ENCODE results near the gene KBTBD12. TPM values are rescaled to one million over a fixed set of nuclear protein-coding genes. Genes with fewer than 3 reads are reported as not detected.
A peak's percentile ranks its signal among the peaks of the same experiment; 100 is the strongest.
"Not testable (repeated sequence)": the region's sequence is repeated elsewhere in the genome, so short reads cannot be mapped to it uniquely, and the experiment has no call there.

Gene KBTBD12
- total RNA-seq (2014; rRNA removed; shearing (Covaris generic)) = not detected in 2 replicates

GRCh38 chr3:127915115-127915936 lies at the start of gene KBTBD12:
Gene KBTBD12 (plus strand): TSS chr3:127915232. CDS start chr3:127923062, 7,830 bp downstream.
- DNase-seq (ENCODE audit: low read depth) = no peak

GRCh38 chr3:127865941-127866340 lies 49.1 kb upstream of the KBTBD12 start:
- peak; percentile 58 for DNase-seq (ENCODE audit: low read depth)

GRCh38 chr3:127867412-127867811 lies 47.6 kb upstream of the KBTBD12 start:
- DNase-seq (ENCODE audit: low read depth) = no peak

- DNase-seq (ENCODE audit: low read depth) = no peak
Measured at GRCh38 chr3:127867986-127868385, 47.0 kb upstream of the KBTBD12 start.

GRCh38 chr3:127870156-127870555 lies 44.9 kb upstream of the KBTBD12 start:
- no peak for DNase-seq (ENCODE audit: low read depth)

- not testable (repeated sequence) for DNase-seq (ENCODE audit: low read depth)
Measured at GRCh38 chr3:127874097-127874496, 40.9 kb upstream of the KBTBD12 start.

GRCh38 chr3:127881586-127881985 lies 33.4 kb upstream of the KBTBD12 start:
- DNase-seq (ENCODE audit: low read depth) = no peak

GRCh38 chr3:127884041-127884440 lies 31.0 kb upstream of the KBTBD12 start:
- no peak for DNase-seq (ENCODE audit: low read depth)

GRCh38 chr3:127886231-127886955 lies 28.6 kb upstream of the KBTBD12 start:
- no peak for DNase-seq (ENCODE audit: low read depth)

GRCh38 chr3:127886956-127887231 lies 28.1 kb upstream of the KBTBD12 start:
- no peak for DNase-seq (ENCODE audit: low read depth)

- DNase-seq (ENCODE audit: low read depth) = peak; percentile 48
Measured at GRCh38 chr3:127887321-127887720, 27.7 kb upstream of the KBTBD12 start.

- DNase-seq (ENCODE audit: low read depth) = no peak
Measured at GRCh38 chr3:127888156-127888555, 26.9 kb upstream of the KBTBD12 start.

- no peak for DNase-seq (ENCODE audit: low read depth)
Measured at GRCh38 chr3:127888564-127889107, 26.4 kb upstream of the KBTBD12 start.

- no peak for DNase-seq (ENCODE audit: low read depth)
Measured at GRCh38 chr3:127889461-127889863, 25.6 kb upstream of the KBTBD12 start.

GRCh38 chr3:127889976-127890650 lies 24.9 kb upstream of the KBTBD12 start:
- DNase-seq (ENCODE audit: low read depth) = no peak

- DNase-seq (ENCODE audit: low read depth) = peak; percentile 65
Measured at GRCh38 chr3:127890651-127891290, 24.3 kb upstream of the KBTBD12 start.

GRCh38 chr3:127894481-127894880 lies 20.6 kb upstream of the KBTBD12 start:
- no peak for DNase-seq (ENCODE audit: low read depth)

- no peak for DNase-seq (ENCODE audit: low read depth)
Measured at GRCh38 chr3:127899200-127899599, 15.8 kb upstream of the KBTBD12 start.

- no peak for DNase-seq (ENCODE audit: low read depth)
Measured at GRCh38 chr3:127899766-127900165, 15.3 kb upstream of the KBTBD12 start.

- DNase-seq (ENCODE audit: low read depth) = peak; percentile 37
Measured at GRCh38 chr3:127900536-127900935, 14.5 kb upstream of the KBTBD12 start.

GRCh38 chr3:127902486-127902885 lies 12.5 kb upstream of the KBTBD12 start:
- no peak for DNase-seq (ENCODE audit: low read depth)

All from Daoy (cell line).